ENCODE measurements around the gene UVSSA.
"Not testable (repeated sequence)": the region's sequence is repeated elsewhere in the genome, so short reads cannot be mapped to it uniquely, and the experiment has no call there.

UVSSA gene

DNA sequence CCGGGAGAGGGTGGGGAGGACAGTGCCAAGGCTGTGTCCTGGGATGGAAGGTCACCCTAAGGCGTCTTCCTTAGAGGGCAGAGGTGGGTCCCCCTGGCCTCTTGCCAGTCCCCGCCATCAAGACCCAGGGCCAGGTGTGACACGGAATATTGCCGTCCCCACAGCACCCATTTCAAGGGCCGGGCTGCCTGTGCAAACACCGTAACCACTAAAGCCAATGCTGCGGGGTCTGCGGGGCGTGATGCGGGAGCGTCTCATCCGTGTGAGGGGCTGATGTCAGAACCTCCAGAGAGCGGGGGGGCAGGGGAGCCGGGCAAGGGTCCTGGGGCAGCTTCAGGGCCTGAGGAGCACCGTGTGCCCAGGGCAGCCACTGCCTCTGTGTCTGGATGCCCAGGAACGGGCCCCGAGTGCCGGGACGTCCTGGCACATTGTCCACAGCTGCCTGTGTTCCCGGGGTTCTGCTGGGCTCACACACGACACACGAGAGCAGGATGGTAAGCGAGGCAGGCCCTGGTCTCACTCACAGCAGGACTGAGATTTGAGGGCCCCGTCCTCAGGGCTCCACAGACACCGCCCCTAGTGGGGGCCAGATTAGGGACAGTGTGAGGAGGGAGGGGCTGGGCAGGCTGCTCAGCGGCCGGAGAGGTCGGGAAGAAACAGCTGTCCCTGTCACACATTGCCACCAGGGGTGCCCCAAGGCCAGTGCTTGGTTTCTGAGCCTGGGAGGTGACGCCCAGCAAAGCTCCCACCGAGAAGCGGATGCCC lies 30.0 kb downstream of the UVSSA start:
- no peak for DNase-seq (ENCODE audit: low spot score)

DNA sequence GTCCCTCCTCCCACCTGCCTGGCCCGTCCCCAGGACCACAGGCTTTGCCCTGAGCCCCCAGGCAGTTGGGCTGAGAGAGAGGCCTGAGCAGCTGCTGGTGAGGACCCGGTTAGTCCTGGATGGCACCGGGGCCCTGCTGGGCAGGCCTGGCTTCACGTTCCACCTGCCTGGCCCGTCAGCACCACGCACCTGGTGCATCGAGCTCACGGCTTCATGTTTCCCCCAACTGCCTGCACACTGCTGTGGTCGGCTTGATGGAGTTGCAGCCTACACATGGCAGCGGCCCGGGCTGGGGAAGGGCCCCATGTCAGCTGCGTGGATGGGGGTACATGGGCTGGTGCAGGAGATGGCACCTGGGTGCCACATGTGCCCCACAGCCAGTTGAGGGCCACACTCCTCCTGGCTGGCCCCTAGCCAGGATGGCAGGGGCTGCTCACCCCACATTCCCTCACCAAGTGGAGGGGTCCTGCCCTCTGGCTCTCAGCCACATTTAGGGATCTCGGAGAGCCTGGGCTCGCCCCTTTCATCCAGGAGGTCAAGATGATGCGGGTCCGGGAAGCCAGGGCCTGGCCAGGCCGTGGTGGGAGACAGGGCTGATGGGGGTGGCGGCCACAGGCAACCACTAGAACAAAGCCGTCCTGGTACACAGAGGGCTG lies 30.7 kb downstream of the UVSSA start:
- DNase-seq (ENCODE audit: low spot score), result no peak

DNA sequence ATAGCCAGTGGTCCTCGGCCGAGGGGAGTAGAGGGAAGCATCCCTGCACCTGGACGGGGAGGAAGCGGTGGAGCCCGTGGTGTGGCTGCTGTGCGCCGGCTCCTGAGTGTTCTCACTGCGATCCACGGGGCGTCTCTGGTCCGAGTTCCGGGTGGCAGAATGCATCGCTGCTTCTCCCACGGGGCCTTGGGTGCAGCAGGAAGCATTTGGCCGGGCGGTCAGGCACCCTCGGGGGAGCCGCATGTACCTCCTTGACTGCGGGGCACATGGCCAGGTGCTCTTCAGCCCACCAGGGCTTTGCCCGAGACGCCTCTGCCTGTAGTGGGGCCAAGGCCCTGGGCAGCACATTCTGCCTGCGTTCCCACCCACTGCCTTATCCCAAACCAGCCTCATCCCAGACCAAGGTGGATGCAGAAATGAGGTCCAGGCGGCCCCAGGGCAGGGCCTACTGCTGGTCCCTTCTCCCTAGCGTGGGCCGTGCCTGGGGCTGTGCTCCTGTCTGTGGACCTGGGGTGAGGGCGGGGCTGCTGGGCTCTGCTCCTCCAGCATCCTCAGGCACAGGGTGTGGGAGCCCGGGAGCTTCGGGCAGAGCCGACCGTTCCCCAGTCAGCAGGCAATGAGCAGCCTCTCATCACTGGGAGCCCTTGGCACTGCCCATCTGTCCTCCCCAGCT lies 31.7 kb downstream of the UVSSA start:
- no peak for DNase-seq (ENCODE audit: low spot score)

DNA sequence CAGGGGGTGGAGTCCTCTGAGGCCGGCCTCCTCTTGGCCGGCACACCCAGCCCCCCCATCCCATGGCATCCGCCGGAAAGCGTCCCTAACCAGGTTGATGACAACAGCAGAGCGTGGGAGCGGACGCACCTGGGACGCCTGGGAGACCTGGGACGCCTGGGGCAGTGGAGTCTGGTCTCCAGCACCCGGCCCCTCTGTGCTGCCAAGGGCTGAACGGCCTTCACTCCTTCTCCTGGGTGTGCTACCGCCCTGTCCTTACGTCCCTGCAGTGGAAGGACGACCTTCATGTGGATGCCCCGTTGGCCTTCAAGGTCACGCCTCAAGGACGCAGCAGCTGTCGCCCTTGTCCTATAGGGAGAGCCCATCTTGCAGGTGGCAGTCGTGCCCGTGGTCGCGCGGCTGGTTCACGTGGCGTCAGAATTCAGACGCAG lies 32.4 kb downstream of the UVSSA start:
- DNase-seq (ENCODE audit: low spot score), result no peak

DNA sequence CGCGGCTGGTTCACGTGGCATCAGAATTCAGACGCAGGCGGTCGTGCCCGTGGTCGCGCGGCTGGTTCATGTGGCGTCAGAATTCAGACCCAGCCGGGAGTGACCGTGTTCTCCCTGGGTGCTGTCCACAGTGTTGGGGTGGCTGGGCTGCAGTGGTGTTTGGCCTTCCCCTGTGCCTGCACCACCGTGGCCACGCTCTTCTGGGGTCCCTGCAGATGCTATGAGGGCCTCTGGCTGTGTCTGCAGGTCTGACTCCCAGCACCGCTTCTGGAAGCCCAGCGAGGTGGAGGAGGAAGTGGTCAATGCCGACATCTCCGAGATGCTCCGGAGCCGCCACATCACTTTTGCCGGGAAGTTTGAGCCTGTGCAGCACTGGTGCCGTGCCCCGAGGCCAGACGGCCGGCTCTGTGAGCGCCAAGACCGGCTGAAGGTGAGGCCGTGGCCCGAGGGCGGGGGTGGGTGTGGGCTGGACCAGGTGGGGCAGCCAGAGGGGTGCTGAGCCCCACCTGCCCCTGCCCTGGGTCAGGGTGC lies 32.9 kb downstream of the UVSSA start:
- no peak for DNase-seq (ENCODE audit: low spot score)

DNA sequence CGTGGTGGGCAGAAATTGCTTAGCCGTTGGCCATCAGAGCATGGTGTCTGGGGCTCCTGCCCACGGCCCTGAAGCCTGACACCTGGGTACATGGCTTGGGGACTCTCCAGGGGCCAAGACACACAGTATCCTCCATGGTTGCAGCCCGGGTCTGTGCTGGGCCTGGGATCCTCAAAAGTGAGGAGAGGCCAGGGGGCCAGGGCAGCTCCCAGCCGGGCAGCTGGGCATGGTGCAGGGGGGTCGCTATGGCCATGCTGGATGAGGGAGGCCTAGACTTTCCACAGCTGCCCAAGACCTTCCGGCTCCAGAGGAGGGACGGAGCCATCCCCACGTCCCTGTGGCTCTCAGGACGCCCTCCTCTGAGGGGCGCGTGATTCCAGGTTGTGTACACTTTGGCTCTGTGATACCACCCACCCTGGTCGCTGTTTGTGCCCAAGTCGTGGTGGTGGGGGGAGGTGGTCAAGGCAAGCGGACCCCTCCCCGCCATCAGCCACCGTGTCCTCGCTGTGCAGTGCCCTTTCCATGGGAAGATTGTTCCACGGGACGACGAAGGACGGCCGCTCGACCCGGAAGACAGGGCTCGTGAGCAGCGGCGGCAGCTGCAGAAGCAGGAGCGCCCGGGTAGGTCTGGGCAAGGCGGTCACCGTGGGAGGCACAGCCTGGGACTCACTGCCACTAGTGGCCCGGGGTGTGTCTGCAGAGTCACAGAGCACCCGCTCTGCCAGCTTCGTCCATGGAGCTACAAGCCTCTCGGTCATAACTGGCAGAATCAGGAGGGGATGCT lies 33.6 kb downstream of the UVSSA start:
- DNase-seq (ENCODE audit: low spot score), result no peak

DNA sequence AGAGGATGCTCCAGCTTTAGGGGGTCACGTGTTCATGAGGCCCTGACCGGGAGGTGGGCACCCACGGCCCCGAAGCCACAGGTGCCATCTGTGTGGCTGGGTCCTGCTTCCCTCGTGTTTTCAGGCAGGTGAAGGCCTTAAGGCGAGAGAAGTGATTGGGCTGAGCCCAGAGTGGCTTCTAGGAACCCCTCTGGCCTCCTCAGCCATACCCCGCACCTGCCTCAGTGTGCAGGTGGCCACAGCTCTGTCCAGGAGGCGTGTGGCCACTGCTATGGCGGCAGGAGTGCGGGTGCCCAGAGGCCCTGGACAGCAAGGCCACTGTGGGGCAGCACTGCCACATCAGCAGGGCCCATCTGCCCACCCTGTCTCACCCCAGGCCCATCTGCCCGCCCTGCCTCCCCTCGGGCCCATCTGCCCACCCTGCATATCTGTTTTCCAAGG lies 34.2 kb downstream of the UVSSA start:
- no peak for DNase-seq (ENCODE audit: low spot score)

DNA sequence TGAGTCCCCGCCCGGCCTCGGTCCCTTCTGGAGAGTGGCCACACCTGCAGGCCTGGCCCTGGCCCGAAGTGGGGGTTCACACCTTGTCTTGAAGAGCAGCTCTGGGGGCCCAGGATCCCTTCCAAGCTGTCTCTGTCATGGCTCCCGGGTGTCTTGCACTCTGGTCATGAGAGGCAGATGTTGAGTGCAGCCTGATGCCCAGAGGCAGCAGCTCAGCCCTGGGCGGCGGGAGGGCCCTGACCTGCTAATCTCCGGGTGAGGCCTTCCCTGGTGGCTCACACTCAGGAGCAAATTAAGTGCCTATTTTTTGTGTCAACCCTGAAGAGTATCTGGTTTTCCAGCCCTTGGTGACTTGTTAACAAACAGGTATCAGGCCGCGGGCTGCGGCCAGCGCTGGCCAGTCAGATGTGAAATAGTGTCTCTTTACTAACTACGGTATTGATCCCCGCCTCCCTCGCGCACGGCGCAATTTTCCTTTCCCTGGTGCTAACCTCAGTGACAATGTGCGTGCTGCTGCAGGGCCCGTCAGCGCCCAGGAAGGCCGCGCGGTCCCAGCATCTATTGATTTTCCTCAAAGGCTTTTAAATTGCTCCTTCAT lies 35.0 kb downstream of the UVSSA start:
- no peak for DNase-seq (ENCODE audit: low spot score)

DNA sequence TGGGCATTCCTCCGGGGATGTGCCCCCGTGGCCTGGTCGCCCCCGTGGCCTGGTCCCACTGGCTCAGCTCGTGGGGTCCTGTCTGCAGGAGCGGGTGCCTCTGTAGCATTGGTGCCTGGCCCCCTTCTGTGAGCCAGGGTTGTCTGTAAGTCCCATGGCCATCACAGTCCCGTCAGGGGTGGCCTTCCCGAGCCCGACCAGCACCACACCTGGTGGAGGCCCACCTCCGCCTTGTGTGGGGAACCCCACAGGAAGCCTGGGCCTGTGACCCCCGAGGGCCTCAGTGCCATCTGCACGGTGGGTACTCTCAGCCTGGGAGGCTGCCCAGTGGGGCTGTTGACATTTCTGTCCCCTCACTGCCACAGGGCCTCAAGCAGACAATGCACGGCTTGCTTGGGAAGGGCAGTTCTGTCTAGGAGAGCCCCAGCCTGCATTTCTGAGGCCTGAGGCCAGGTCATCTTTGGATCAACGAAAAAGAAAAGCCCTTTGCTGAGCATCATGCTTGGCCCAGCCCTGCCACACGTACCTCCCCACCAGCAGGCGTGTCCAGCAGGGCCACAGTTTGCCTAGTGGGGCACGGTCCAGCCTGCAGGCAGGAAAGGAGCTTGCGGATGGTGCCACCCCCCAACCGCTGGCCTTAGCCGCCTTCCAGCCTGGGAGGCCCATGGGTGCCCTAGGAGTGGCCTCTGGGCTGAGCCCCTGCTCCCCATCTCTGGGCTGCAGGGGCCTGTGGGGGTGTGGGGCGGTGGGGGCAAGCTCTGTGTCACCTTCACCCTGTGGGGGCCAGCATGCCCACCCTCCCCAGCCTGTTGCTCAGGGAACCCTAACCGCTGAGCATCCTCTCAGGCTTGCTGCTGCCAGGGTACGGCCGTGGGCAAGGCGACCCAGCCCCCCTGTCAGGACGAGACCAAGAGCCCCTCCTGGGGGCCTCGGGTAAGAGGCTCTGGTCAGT lies 36.0 kb downstream of the UVSSA start:
- DNase-seq (ENCODE audit: low spot score), result no peak

DNA sequence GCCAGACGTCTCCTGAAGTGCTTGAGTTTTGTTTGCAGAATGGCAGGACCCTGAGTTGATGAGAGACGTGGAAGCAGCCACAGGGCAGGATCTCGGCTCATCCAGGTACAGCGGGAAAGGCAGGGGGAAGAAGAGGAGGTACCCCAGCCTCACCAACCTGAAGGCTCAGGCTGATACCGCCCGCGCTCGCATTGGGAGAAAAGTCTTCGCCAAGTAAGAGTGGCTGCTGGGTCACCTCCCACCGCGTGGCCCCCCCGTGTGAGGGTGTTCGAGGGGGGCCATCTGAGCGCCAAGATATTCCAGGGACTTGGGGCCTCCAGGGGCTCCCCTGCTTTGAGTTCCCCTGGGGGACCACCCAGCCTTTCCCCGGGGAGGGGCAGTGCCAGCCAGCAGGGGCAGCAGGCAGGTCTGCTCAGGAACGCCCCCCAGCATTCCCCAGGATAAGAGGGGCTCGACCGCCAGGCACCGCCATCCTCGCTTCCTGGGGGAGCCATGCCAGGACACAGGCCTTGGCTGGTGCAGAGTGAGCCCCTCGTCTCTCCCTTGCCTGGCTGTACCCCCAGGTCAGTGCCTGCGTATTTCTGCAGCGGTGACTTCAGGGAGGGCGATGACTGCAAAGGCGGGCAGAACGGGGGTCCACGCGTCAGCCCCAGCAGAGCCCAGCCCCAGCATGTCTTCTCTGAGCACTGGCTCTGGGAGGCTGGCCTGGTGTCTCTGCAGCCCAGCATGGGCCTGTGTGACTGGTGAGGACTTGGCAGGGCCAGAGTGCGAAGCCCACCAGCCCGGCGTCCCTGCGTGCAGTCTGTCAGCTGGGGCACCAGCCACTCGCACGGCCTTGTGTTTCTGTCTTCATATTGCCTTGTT lies 37.0 kb downstream of the UVSSA start:
- no peak for DNase-seq (ENCODE audit: low spot score)

DNA sequence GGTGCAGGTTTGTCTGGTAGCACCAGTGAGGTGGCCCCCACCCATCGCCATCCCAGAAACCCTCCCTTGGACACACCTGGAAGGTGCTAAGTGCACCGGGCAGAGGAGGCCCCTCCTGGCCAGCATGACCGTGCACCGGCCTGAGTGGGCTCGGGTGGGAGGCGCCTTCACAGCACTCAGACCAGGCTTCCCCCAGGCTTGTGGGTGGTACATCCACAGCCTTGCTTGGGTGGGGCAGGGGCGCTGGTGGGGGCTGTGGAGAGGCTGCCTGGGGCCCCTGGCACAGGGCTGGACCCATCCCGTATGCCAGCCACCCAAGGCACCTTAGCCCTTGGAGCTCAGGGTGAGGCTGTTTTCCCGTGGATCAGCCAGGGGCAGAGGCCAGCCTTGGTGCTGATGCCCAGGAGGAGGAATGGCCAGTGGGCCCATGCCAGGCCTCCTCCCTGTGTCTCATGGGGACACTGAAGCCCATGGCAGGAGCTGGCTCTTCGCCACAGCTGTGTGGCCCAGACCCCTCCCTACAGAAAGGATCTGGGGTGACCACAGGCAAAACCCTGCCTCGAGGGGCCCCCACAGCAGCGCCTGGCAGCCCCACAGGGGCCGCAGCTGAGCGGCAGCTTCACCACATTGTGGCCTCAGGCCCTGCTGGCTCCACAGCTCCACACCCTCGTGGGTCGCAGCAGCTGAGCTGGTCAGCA lies 37.8 kb downstream of the UVSSA start:
- DNase-seq (ENCODE audit: low spot score), result no peak

DNA sequence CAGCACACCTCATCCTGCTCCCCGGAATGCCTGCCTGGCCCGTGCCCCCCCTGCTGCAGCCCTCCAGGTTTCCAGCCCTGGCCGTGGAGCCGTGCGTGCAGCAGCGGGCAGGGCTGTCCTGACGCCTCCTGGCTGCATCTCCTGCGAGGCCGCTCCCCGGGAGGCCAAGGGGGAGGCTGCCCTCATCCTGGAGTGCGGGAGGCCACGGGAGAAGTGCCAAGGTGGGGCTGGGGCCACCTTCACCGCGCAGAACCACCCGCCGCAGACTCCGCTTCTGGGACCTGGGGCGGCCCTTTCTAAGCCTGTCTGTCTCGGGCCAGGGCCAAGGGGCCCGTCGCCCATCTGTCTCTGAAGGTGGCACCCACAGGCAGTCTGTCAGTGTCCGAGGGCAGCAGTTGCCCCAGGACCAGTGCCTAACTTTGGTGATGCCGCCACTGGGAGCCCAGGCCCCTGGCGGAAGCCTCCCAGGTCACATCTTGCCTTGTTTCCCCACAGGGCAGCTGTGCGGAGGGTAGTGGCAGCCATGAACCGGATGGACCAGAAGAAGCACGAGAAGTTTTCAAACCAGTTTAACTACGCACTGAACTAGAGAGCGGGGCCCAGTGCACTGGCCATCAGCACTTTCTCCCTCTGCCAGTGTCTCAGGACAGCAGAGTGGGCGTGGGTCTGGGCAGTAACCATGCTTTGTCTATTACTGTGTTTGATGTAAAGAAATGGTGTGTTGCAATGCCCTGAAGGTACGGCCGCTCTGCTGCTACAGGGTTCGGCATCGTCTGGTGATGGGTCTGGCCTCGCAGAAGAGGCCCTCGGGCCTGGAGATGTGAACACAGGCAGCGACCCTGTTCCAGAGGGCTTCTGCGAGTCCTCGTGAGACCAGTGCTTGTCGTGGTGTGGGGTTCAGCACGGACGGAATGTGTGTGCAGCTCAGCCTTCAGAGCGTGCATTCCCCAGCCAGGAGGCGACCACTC lies 38.6 kb downstream of the UVSSA start:
- DNase-seq (ENCODE audit: low spot score), result no peak

DNA sequence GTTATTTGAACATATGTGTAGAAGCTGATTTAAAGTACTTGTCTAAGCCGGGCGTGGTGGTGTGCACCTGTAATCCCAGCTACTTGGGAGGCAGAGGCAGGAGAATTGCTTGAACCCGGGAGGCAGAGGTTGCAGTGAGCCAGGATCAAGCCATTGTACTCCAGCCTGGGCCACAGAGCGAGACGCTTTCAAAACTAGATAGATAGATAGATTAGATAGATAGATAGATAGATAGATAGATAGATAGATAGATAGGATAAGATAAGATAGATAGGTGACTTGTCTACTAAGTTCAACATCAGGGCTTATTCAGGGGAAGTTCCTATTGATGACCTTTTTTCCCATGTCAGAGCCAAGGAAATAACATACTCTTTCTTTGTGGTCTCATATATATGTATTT lies 46.4 kb downstream of the UVSSA start:
- DNase-seq (ENCODE audit: low spot score), result not testable (repeated sequence)

DNA sequence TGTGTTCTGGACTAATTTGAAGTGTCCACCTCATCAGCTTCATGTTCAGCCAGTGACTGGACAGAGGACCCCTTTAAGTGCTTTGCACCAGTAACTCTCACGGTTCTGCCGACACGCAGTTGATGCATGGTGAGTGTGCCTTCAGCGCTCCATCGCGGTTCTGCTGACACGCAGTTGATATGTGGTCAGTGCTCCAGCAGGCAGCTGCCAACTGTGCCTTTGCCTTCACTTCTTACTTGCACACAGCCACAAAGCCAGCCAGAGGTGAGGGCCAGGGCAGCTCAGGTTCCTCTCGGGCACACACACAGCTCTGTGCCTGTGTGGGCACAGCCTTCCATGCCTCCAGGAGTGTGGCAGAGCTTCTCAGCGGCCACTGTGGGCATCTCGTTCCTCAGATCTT lies 46.9 kb downstream of the UVSSA start:
- no peak for DNase-seq (ENCODE audit: low spot score)

DNA sequence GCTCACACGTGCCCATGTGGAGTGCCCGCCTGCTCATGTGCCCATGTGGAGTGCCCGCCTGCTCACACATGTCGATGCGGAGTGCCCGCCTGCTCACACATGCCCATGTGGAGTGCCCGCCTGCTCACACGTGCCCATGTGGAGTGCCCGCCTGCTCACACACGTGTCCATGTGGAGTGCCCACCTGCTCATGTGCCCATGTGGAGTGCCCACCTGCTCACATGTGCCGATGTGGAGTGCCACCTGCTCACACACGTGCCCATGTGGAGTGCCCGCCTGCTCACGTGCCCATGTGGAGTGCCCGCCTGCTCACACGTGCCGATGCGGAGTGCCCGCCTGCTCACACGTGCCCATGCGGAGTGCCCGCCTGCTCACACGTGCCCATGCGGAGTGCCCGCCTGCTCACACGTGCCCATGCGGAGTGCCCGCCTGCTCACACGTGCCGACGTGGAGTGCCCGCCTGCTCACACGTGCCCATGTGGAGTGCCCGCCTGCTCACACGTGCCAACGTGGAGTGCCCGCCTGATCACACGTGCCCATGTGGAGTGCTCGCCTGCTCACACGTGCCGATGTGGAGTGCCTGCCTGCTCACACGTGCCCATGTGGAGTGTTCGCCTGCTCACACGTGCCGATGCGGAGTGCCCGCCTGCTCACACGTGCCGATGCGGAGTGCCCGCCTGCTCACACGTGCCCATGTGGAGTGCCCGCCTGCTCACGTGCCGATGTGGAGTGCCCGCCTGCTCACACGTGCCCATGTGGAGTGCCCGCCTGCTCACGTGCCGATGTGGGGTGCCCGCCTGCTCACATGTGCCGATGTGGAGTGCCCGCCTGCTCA lies 47.8 kb downstream of the UVSSA start:
- DNase-seq (ENCODE audit: low spot score), result not testable (repeated sequence)

DNA sequence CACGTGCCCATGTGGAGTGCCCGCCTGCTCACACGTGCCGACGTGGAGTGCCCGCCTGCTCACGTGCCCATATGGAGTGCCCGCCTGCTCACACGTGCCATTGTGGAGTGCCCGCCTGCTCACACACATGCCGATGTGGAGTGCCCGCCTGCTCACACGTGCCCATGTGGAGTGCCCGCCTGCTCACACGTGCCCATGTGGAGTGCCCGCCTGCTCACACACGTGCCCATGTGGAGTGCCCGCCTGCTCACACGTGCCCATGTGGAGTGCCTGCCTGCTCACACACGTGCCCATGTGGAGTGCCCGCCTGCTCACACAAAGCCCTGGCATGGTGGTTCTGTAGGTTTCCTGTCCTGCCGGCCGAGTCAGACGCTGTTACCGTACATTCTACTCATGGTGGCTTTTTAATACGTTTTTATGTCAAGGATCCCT lies 48.4 kb downstream of the UVSSA start:
- not testable (repeated sequence) for DNase-seq (ENCODE audit: low spot score)
